Activated gamma-delta T cell treated with Interleukin-2 at 50 U/mL for 16 hours (primary cell): ENCODE results near the gene ACTL8.

Source experiments
- DNase-seq: peaks from one replicate; pipeline ENCODE4 v3.0.0-alpha.2; 2020

ACTL8 gene

GRCh38 chr1:17755120-17755519, at the start of gene ACTL8:
TSS of gene ACTL8 (plus strand) at chr1:17755333. CDS start at chr1:17823009, 67,676 bp downstream.
- no peak for DNase-seq

GRCh38 chr1:17706445-17706844, 48.7 kb upstream of the ACTL8 start:
- DNase-seq: no peak

- DNase-seq: no peak
Observed at GRCh38 chr1:17709981-17710380, 45.2 kb upstream of the ACTL8 start.

- no peak for DNase-seq
Observed at GRCh38 chr1:17710889-17711576, 44.1 kb upstream of the ACTL8 start.

- no peak for DNase-seq
Observed at GRCh38 chr1:17711577-17711910, 43.6 kb upstream of the ACTL8 start.

- DNase-seq: no peak
Observed at GRCh38 chr1:17711941-17712340, 43.2 kb upstream of the ACTL8 start.

- DNase-seq: no peak
Observed at GRCh38 chr1:17713993-17714392, 41.1 kb upstream of the ACTL8 start.

- DNase-seq: no peak
Observed at GRCh38 chr1:17717594-17718535, 37.3 kb upstream of the ACTL8 start.

- DNase-seq: no peak
Observed at GRCh38 chr1:17719874-17720273, 35.3 kb upstream of the ACTL8 start.

GRCh38 chr1:17721444-17721843, 33.7 kb upstream of the ACTL8 start:
- DNase-seq: no peak

GRCh38 chr1:17723684-17724083, 31.4 kb upstream of the ACTL8 start:
- no peak for DNase-seq

GRCh38 chr1:17724150-17724549, 31.0 kb upstream of the ACTL8 start:
- no peak for DNase-seq

GRCh38 chr1:17725084-17725719, 29.9 kb upstream of the ACTL8 start:
- DNase-seq: no peak

- no peak for DNase-seq
Observed at GRCh38 chr1:17725811-17726582, 29.1 kb upstream of the ACTL8 start.

GRCh38 chr1:17728123-17728712, 26.9 kb upstream of the ACTL8 start:
- no peak for DNase-seq

GRCh38 chr1:17729248-17729647, 25.9 kb upstream of the ACTL8 start:
- DNase-seq: no peak

- DNase-seq: no peak
Observed at GRCh38 chr1:17729909-17730308, 25.2 kb upstream of the ACTL8 start.

- no peak for DNase-seq
Observed at GRCh38 chr1:17731460-17731859, 23.7 kb upstream of the ACTL8 start.

- DNase-seq: no peak
Observed at GRCh38 chr1:17732475-17732874, 22.7 kb upstream of the ACTL8 start.

- DNase-seq: no peak
Observed at GRCh38 chr1:17733661-17734060, 21.5 kb upstream of the ACTL8 start.

- no peak for DNase-seq
Observed at GRCh38 chr1:17734609-17735008, 20.5 kb upstream of the ACTL8 start.

GRCh38 chr1:17735348-17735747, 19.8 kb upstream of the ACTL8 start:
- no peak for DNase-seq

GRCh38 chr1:17735793-17736192, 19.3 kb upstream of the ACTL8 start:
- no peak for DNase-seq
